ENCODE results near the gene IDH3G.
A peak's percentile ranks its signal among the peaks of the same experiment; 100 is the strongest.

IDH3G gene

DNA sequence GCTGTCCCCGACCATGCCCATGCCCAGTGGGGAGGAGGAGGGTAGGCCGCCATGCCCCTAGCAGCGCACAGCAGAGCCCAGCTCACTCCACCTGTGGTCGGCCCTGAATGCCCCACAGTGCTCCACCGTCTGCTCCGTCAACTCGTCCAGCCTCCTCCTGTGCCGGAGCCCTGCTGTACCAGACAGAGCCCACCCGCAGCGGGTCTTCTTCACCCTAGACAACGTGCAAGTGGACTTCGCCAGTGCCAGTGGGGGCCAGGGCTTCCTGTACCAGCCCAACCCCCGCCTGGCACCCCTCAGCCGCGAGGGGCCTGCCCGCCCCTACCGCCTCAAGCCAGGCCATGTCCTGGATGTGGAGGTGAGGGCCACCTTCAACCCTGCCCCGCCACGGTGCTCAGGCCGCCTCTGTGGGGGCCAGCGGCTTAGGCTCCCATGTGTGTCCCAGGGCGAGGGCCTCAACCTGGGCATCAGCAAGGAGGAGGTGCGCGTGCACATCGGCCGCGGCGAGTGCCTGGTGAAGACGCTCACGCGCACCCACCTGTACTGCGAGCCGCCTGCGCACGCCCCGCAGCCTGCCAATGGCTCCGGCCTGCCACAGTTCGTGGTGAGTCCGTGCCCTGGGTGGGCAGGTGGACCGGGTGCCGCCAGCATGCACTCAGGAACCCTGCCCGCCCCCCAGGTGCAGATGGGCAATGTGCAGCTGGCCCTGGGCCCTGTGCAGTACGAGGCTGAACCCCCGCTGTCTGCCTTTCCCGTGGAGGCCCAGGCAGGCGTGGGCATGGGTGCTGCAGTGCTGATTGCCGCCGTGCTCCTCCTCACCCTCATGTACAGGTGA, 20.2 kb downstream of the IDH3G start:
- DNase-seq (ENCODE audit: low read depth): no peak

GRCh38 chrX:153773218-153773611, 21.0 kb downstream of the IDH3G start:
- no peak for DNase-seq (ENCODE audit: low read depth)

- DNase-seq (ENCODE audit: low read depth): no peak
Observed at GRCh38 chrX:153772316-153773217, 21.6 kb downstream of the IDH3G start.

GRCh38 chrX:153771415-153772315, 22.5 kb downstream of the IDH3G start:
- DNase-seq (ENCODE audit: low read depth): no peak

GRCh38 chrX:153770601-153771414, 23.4 kb downstream of the IDH3G start:
- DNase-seq (ENCODE audit: low read depth): no peak

GRCh38 chrX:153769865-153770600, 24.1 kb downstream of the IDH3G start:
- DNase-seq (ENCODE audit: low read depth): no peak

- no peak for DNase-seq (ENCODE audit: low read depth)
Observed at GRCh38 chrX:153769158-153769864, 24.9 kb downstream of the IDH3G start.

GRCh38 chrX:153768311-153769157, 25.6 kb downstream of the IDH3G start:
- DNase-seq (ENCODE audit: low read depth): no peak

GRCh38 chrX:153767674-153768055, 26.5 kb downstream of the IDH3G start:
- no peak for DNase-seq (ENCODE audit: low read depth)

DNA sequence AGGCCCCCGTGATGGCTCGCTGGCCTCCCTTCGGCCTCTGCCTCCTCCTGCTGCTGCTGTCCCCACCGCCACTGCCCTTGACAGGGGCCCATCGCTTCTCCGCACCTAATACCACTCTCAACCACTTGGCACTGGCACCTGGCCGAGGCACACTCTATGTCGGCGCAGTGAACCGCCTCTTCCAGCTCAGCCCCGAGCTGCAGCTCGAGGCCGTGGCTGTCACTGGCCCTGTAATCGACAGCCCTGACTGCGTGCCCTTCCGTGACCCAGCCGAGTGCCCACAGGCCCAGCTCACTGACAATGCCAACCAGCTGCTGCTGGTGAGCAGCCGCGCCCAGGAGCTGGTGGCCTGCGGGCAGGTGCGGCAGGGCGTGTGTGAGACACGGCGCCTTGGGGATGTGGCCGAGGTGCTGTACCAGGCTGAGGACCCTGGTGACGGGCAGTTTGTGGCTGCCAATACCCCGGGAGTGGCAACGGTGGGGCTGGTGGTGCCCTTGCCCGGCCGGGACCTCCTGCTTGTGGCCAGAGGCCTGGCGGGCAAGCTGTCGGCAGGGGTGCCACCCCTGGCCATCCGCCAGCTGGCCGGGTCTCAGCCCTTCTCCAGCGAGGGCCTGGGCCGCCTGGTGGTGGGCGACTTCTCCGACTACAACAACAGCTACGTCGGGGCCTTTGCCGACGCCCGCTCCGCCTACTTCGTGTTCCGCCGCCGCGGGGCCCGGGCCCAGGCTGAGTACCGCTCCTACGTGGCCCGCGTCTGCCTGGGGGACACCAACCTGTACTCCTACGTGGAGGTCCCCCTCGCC, 27.1 kb downstream of the IDH3G start:
- no peak for DNase-seq (ENCODE audit: low read depth)

- peak; percentile 82 for DNase-seq (ENCODE audit: low read depth)
Observed at GRCh38 chrX:153766098-153766817, 27.9 kb downstream of the IDH3G start.

GRCh38 chrX:153765138-153766079, 28.8 kb downstream of the IDH3G start:
- peak; percentile 25 for DNase-seq (ENCODE audit: low read depth)

GRCh38 chrX:153764786-153765137, 29.4 kb downstream of the IDH3G start:
- DNase-seq (ENCODE audit: low read depth): no peak

- DNase-seq (ENCODE audit: low read depth): peak; percentile 79
Observed at GRCh38 chrX:153763989-153764755, 30.0 kb downstream of the IDH3G start, which contains the start of gene PLXNB3. Gene PLXNB3, plus strand, starts transcription at chrX:153764249. Its CDS starts 1,287 bp downstream, at chrX:153765536.

- no peak for DNase-seq (ENCODE audit: low read depth)
Observed at GRCh38 chrX:153763298-153763932, 30.8 kb downstream of the IDH3G start.

Data from EH (cell line).